Heart left ventricle (tissue), 16 donors: ENCODE measurements around the gene LGALS16. TPM values are rescaled to one million over a fixed set of nuclear protein-coding genes. Genes with fewer than 3 reads are reported as not detected.

ENCODE experiments used
- ATAC-seq, 4 donors: fragments of 200-7000 bp; cut with Tn5 transposase; one replicate each; pipeline ENCODE4 v1.9.1; 2020 to 2022; ENCODE audit warnings: moderate library complexity in 4 of 4, mild to moderate bottlenecking in 3 of 4, moderate number of reproducible peaks in 1 of 4
- DNase-seq, 5 donors: peaks; one replicate each; pipeline ENCODE4 v3.0.0-alpha.2; 2020
- H3K27ac ChIP-seq, 12 donors: fragments of 200-600 bp; sonication (generic) in 4 of 12; one replicate each; pipeline versions ENCODE4 v1.5.0 to v1.8.0; 2016 to 2022; ENCODE audit warnings: mild to moderate bottlenecking in 2 of 12
- H3K27me3 ChIP-seq, 9 donors: fragments of 200-600 bp; sonication (generic) in 2 of 9; one replicate each; pipeline versions ENCODE4 v1.5.1 to v1.8.0; 2016 to 2022; ENCODE audit warnings: mild to moderate bottlenecking in 3 of 9
- H3K36me3 ChIP-seq, 9 donors: fragments of 200-600 bp; sonication (generic) in 2 of 9; one replicate each; pipeline versions ENCODE4 v1.5.0 to v1.8.0; 2018 to 2022; ENCODE audit warnings: mild to moderate bottlenecking in 2 of 9
- H3K4me1 ChIP-seq, 12 donors: fragments of 200-600 bp; sonication (generic) in 4 of 12; one replicate each; pipeline versions ENCODE4 v1.5.0 to v1.8.0; 2016 to 2022; ENCODE audit warnings: mild to moderate bottlenecking in 3 of 12
- H3K4me3 ChIP-seq, 12 donors: fragments of 200-600 bp; sonication (generic) in 4 of 12; one replicate each; pipeline versions ENCODE4 v1.5.0 to v1.8.0; 2017 to 2022; ENCODE audit warnings: mild to moderate bottlenecking in 9 of 12, moderate library complexity in 4 of 12
- H3K9me3 ChIP-seq, 12 donors: fragments of 200-600 bp; sonication (generic) in 4 of 12; one replicate each; pipeline versions ENCODE4 v1.5.0 to v1.8.0; 2016 to 2022; ENCODE audit warnings: mild to moderate bottlenecking in 1 of 12
- CTCF ChIP-seq, 12 donors: fragments of 200-600 bp; sonication (generic) in 4 of 12; IDR thresholded peaks; one replicate each; pipeline versions ENCODE4 v1.5.0 to v1.8.0; 2018 to 2022; ENCODE audit warnings: antibody characterized with exemption in 12 of 12, mild to moderate bottlenecking in 5 of 12
- POLR2A ChIP-seq, 2 donors: fragments of 450-650 bp; IDR thresholded peaks; one replicate each; pipeline ENCODE4 v1.6.1; 2017; ENCODE audit warnings: antibody characterized with exemption in 2 of 2, mild to moderate bottlenecking in 2 of 2, moderate library complexity in 2 of 2
- WGBS, 4 donors: extraction: QIAGEN DNeasy Blood & Tissue Kit in 2 of 4; methylation state at CpG; one replicate each; pipeline versions ENCODE4 v1.1.5 to v1.1.7; 2013 to 2018; 5-methylcytosine and 5-hydroxymethylcytosine counted together
- intact Hi-C, 10 donors: fragments of 100-400 bp; cut with DNase I; formaldehyde crosslinking; loops; one replicate each; pipeline versions ENCODE4 v1.11.1 to v1.14.2; 2022
- polyA plus RNA-seq, 2 donors: library from polyadenylated mRNA; stranded (reverse); fragments of 200-250 nt; gene quantifications; one replicate each; pipeline ENCODE4 v1.2.3, GENCODE V29; 2013
- total RNA-seq, 9 donors: library from RNA; depleted of rRNA in 2 of 9; stranded (reverse); fragments of >200 nt in 2 of 9; fragmentation: NEBNext Ultra II Directional in 3 of 9; extraction: Animal tissue kit (Norgen Biotek cat#: 25700) in 3 of 9; gene quantifications; one replicate each; pipeline versions ENCODE4 v1.1.0 to v1.2.4, GENCODE V29; 2016 to 2023
- donor health status: ischemic (EF 13 %, LVEDD 7.1; RV severe dilation, severe dysfunction).
- donor health status: healthy with polysubstance abuse.
- donor health status: DM: no; HTN: yes; CAD: no.
- donor health status: DM: no; HTN: no; CAD: no.
- donor health status: ischemic (EF 25% LVEDD 6.9; RV normal size, moderate dysfunction).
- donor health status: ischemic (EF 25% LVEDD 5.7; RV mildly dilated, moderate dysfunction).
- donor health status: healthy.
- donor health status: DM: yes; HTN: yes; CAD: no.
- donor health status: ischemic (EF 35%, LVEDD 5.7; RV mildly dilated, moderate dysfunction).
- donor health status: nonischemic (EF 11% LVEDD 7.7; RV severe dilation, severe dysfunction).
- donor health status: DM: yes; HTN: yes; CAD: no.
- donor health status: PGD.
- donor health status: ischemic (EF 29% LVEDD 5.4; RV normal size, mild dysfunction).
- donor health status: nonischemic (EF 23%, LVEDD 6.1; RV moderate dilation, normal function).

LGALS16 gene
- total and polyA plus RNA-seq, 11 donors, result not detected

GRCh38 chr19:39708594-39708993 is 52.9 kb downstream of the LGALS16 start:
- TF ChIP-seq POLR2A (IDR thresholded peaks at IDR 0.05) (no peak), CTCF (IDR thresholded peaks at IDR 0.05) (no peak)
- no peak for ATAC-seq
- Histone ChIP-seq H3K36me3 (no peaks in the 10 kb centered on the region), H3K27ac (no peak overlapping the region), H3K9me3 (peaks cover 0 to 4% (median 0%) of the 10 kb centered on the region in 12 donors), H3K4me3 (no peak overlapping the region), H3K27me3 (peaks cover 0 to 7% (median 0%) of the 10 kb centered on the region in 9 donors), H3K4me1 (no peaks in the 10 kb centered on the region)
- DNase-seq, result no peak
- intact Hi-C loops, result no loop called here
- 78 to 84% (median 84%) methylated on average over 6 of the region's 6 CpGs for WGBS, 4 donors

GRCh38 chr19:39709026-39709872 is 53.5 kb downstream of the LGALS16 start:
- ATAC-seq, result no peak
- 77 to 84% (median 78%) methylated on average over 5 of the region's 5 CpGs for WGBS, 4 donors

More at GRCh38 chr19:39709026-39709872, 53.5 kb downstream of the LGALS16 start:
- TF ChIP-seq POLR2A (IDR thresholded peaks at IDR 0.05), result no peak
- TF ChIP-seq CTCF (IDR thresholded peaks at IDR 0.05), result no peak
- DNase-seq, result no peak
- Histone ChIP-seq H3K27me3 (peaks cover 0 to 7% (median 0%) of the 10 kb centered on the region in 9 donors), H3K27ac (no peak overlapping the region), H3K36me3 (no peaks in the 10 kb centered on the region), H3K4me1 (no peaks in the 10 kb centered on the region), H3K9me3 (peaks cover 0 to 4% (median 0%) of the 10 kb centered on the region in 12 donors), H3K4me3 (no peak overlapping the region)
- intact Hi-C loops, result no loop called here

Other genes starting within 250 kb of the LGALS16 start
- 100 to 1,000 TPM in 2 of 9 donors, 10 to 100 TPM in 7; 16.1 to 145 (median 51.1) TPM for gene ZFP36, start 249.1 kb upstream of the LGALS16 start, total RNA-seq
- 10 to 100 TPM; 45.8 to 65.1 TPM for gene ZFP36, start 249.1 kb upstream of the LGALS16 start, polyA plus RNA-seq
- 10 to 100 TPM in 8 of 9 donors, 1 to 10 TPM in 1; 9.2 to 38.5 (median 14.6) TPM for gene PLEKHG2, start 243.2 kb upstream of the LGALS16 start, total RNA-seq
- gene PLEKHG2, start 243.2 kb upstream of the LGALS16 start, polyA plus RNA-seq, result 10 to 100 TPM in 1 of 2 donors, 1 to 10 TPM in 1; 8.9 to 11.7 TPM
- gene RPS16, start 220.0 kb upstream of the LGALS16 start, total RNA-seq, result 1,000 to 10,000 TPM in 7 of 9 donors, 100 to 1,000 TPM in 2; 617 to 1,566 (median 1,374) TPM
- gene RPS16, start 220.0 kb upstream of the LGALS16 start, polyA plus RNA-seq, result 1,000 to 10,000 TPM; 1,266 to 2,656 TPM
- 100 to 1,000 TPM in 1 of 9 donors, 10 to 100 TPM in 8; 64.2 to 113 (median 81.7) TPM for gene SUPT5H, start 210.3 kb upstream of the LGALS16 start, total RNA-seq
- 100 to 1,000 TPM in 1 of 2 donors, 10 to 100 TPM in 1; 63.8 to 112 TPM for gene SUPT5H, start 210.3 kb upstream of the LGALS16 start, polyA plus RNA-seq
- gene TIMM50, start 175.1 kb upstream of the LGALS16 start, total RNA-seq, result 10 to 100 TPM; 66.0 to 91.3 (median 77.3) TPM
- 100 to 1,000 TPM; 103 to 106 TPM for gene TIMM50, start 175.1 kb upstream of the LGALS16 start, polyA plus RNA-seq
- gene DLL3, start 157.0 kb upstream of the LGALS16 start, total RNA-seq, result not detected
- not detected for gene DLL3, start 157.0 kb upstream of the LGALS16 start, polyA plus RNA-seq
- gene SELENOV, start 140.8 kb upstream of the LGALS16 start, total RNA-seq, result not detected
- not detected for gene SELENOV, start 140.8 kb upstream of the LGALS16 start, polyA plus RNA-seq
- gene EID2B, start 123.1 kb upstream of the LGALS16 start, total RNA-seq, result 1 to 10 TPM; 1.1 to 5.1 (median 2.9) TPM
- 1 to 10 TPM; 1.4 to 2.2 TPM for gene EID2B, start 123.1 kb upstream of the LGALS16 start, polyA plus RNA-seq
- gene EID2, start 115.8 kb upstream of the LGALS16 start, total RNA-seq, result 10 to 100 TPM in 7 of 9 donors, 1 to 10 TPM in 2; 7.1 to 14.6 (median 12.6) TPM
- gene EID2, start 115.8 kb upstream of the LGALS16 start, polyA plus RNA-seq, result 10 to 100 TPM; 12.9 to 16.5 TPM
- gene LGALS13, start 53.4 kb upstream of the LGALS16 start, total RNA-seq, result not detected
- gene LGALS13, start 53.4 kb upstream of the LGALS16 start, polyA plus RNA-seq, result not detected
- not detected for gene LGALS14, start 48.6 kb downstream of the LGALS16 start, total RNA-seq
- not detected for gene LGALS14, start 48.6 kb downstream of the LGALS16 start, polyA plus RNA-seq
- gene CLC, start 82.1 kb downstream of the LGALS16 start, total RNA-seq, result 1 to 10 TPM in 2 of 9 donors, not detected in 7; 1.2 to 8.2 TPM
- under 1 TPM in 1 of 2 donors, not detected in 1; 0.15 TPM for gene CLC, start 82.1 kb downstream of the LGALS16 start, polyA plus RNA-seq
- not detected for gene LEUTX, start 122.9 kb downstream of the LGALS16 start, total RNA-seq
- not detected for gene LEUTX, start 122.9 kb downstream of the LGALS16 start, polyA plus RNA-seq
- 10 to 100 TPM; 12.8 to 49.1 (median 28.7) TPM for gene DYRK1B, start 178.2 kb downstream of the LGALS16 start, total RNA-seq
- 10 to 100 TPM; 13.8 to 19.7 TPM for gene DYRK1B, start 178.2 kb downstream of the LGALS16 start, polyA plus RNA-seq
- 10 to 100 TPM; 44.3 to 94.3 (median 70.5) TPM for gene FBL, start 190.5 kb downstream of the LGALS16 start, total RNA-seq
- 100 to 1,000 TPM in 1 of 2 donors, 10 to 100 TPM in 1; 72.5 to 169 TPM for gene FBL, start 190.5 kb downstream of the LGALS16 start, polyA plus RNA-seq